ENCODE results near the gene HPS3.

Gene HPS3

DNA sequence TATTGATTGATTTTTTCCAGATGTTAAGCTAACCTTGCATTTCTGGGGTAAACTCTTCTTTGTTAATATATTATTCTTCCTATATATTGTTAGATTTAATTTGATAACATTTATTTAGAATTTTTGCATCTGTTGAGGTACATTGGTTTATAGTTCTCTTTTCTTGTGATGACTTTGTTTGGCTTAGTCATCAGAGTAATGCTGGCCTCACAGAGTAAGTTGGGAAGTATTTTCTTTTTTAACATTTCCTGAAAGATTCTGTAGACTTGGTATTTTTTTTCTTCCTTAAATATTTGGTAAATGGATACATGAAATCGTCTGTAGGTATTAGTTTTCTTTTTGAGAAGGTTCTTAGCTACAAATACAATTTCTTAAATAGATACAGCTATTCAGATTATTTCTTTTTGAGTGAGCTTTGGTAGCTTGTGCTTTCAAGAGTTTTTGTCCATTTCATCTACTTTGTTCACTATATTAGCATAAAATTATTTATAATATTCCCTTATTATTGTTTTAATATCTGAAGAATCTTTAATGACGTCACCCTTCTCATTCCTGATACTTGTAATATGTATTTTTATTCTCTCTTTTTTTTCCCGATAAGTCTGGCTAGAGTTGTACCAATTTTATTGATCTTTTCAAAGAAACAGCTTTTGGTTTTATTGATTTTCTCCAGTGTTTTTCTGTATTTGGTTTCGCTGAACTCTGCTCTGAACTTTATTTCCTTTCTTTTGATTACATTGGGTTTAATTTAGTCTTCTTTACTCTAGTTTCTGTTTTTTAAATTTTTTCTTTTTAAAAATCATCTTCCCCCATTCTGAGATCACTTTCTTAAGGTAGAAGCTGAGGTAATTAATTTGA is 6.5 kb upstream of the HPS3 start:
- DNase-seq (ENCODE audit: low read depth), result no peak

GRCh38 chr3:149128821-149129220 is 617 bp upstream of the HPS3 start:
- DNase-seq (ENCODE audit: low read depth), result no peak

DNA sequence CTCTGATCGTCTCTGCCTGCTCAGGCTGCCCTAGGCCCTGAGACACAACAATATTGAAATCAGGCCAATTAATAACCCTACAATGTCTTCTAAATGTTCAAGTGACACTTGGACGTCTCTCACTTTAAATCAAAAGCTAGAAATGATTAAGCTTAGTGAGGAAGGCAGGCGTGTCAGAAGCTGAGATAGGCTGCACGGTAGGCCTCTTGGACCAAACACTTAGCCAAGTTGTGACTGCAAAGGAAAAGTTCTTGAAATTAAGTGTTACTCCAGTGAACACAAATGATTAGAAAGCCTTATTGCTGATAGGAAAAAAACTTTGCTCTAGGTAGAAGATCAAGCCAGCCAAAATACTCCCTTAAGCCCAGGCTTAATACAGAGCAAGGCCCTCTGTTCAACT is 2.2 kb downstream of the HPS3 start:
- DNase-seq (ENCODE audit: low read depth), result no peak

DNA sequence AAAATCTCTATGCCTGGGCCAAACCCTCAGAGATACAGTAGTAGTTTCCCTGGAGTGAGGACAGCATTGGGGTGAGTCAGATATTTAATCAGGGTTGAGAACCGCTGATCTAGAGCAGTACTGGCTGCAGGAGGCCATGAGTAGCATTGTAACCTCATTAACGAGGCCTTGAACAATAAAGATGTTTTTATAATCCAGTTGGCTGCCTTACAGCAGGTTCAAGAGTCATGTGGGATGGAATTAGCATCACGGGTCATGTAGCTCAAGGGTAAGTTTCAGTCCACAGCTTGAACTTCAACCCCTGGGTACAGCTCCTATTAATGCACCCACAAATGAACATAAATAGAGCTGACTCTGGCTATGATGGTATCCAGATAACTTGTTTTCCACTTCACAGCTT is 5.1 kb downstream of the HPS3 start:
- no peak for DNase-seq (ENCODE audit: low read depth)

- DNase-seq (ENCODE audit: low read depth), result no peak
Observed at GRCh38 chr3:149142682-149143081, 13.2 kb downstream of the HPS3 start.

DNA sequence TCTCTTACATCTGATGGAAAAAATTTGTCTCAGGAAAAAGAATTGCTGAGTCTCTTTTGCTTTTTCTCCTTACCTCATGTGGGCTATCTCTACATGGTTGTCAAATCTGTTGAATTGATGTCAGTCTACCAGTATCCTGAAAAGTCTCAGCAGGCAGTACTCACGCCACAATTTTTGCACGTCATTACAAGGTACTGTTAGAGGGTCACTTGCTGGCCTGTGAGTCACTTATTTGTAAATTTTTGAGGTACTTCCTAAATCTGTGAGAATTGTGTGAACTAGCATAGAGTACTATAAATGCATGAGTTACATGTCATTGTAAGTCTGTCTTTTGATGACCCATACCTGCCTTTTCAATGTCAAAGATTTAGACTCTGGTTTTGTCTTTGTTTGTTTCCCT is 15.9 kb downstream of the HPS3 start:
- DNase-seq (ENCODE audit: low read depth), result no peak

DNA sequence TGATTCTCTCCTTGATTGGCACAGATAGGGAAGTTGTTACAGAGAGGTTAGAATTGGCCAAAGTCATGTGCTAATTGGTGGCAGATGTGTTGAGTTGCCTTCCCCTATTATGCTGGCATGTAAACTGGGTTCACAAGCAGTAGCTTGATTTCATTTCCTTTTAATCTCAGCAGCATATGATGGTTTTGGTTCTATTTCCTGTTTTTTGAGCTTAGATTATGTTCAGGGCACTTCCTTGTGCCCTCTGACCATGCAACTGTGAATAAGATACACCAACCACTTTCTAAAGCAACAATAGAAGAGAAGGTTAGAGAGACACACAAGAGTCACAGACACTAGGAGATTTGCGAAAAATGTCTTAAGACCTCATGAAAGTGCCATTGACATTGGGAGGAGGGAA is 16.5 kb downstream of the HPS3 start:
- no peak for DNase-seq (ENCODE audit: low read depth)

DNA sequence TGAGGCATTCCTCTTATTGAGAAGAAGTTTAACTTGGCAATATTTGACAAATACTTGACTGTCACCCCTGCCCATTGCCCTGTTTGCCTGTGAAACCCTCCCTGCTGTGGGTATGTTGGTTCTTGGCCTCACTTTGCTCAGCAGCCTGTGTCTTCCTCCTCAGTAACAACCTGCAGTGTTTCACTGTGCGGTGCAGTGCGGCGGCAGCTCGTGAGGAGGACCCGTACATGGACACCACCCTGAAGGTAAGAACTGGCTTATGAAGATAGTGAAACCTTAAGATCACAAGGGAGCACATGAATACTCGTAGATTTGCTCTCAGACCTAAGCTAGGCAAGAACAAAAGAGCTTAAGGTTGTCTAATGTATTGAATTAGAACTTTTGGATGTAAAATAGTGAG is 21.0 kb downstream of the HPS3 start:
- no peak for DNase-seq (ENCODE audit: low read depth)

GRCh38 chr3:149151843-149152242 is 22.4 kb downstream of the HPS3 start:
- no peak for DNase-seq (ENCODE audit: low read depth)

GRCh38 chr3:149152420-149152819 is 23.0 kb downstream of the HPS3 start:
- no peak for DNase-seq (ENCODE audit: low read depth)

DNA sequence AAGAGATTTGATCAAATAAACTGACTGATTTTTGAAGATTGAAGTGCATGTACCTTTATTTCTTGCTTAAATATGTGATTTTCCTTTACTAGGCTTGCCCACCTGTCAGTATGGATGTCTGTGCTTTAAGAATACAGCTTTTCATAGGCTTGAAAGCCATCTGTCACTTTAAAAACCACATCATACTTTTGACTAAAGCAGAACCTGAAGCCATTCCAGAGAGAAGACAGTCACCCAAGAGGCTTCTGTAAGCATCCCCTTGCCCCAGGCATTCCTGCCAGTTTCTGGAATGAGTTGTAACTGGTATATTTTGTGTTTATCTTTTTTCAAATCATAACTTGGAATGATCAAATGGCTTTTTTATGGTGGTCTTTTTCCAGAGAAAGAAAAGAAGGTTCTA is 24.0 kb downstream of the HPS3 start:
- no peak for DNase-seq (ENCODE audit: low read depth)

- no peak for DNase-seq (ENCODE audit: low read depth)
Observed at GRCh38 chr3:149160754-149161300, 31.4 kb downstream of the HPS3 start.

DNA sequence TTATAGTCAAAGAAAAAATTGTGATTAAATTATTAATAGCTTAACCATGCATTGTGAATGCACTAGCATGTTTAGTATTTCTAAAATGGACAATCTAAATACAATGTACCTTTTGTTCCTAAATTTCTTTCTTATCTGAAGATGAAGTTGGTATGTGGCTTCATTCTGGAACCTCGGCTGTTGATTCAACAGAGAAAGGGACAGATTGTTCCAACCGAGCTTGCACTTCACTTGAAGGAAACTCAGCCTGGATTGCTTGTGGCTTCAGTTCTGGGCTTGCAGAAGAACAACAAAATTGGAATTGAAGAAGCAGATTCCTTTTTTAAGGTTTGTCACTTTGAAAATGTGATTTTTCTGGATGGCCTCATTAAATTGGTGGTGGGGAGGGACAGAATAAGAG is 32.6 kb downstream of the HPS3 start:
- no peak for DNase-seq (ENCODE audit: low read depth)

DNA sequence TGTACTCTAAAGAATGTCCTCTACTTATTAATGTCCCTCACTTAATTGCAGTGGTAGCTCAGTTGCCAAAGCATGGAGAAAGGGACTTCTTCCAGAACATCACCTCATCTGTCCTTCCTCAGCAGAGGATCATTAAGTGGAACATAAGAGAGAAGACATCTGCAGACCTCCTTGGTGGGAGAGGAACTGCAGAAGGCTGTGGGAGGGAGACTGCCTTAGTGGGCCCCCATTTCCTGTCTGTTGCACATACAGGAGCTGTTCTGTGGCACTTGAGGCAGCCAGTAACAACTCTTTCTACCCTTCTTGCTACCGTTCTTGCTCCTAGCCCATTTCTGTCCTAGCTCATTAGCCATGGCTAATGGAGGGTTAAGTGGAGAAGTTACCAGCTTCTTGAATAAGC is 33.6 kb downstream of the HPS3 start:
- DNase-seq (ENCODE audit: low read depth), result no peak

DNA sequence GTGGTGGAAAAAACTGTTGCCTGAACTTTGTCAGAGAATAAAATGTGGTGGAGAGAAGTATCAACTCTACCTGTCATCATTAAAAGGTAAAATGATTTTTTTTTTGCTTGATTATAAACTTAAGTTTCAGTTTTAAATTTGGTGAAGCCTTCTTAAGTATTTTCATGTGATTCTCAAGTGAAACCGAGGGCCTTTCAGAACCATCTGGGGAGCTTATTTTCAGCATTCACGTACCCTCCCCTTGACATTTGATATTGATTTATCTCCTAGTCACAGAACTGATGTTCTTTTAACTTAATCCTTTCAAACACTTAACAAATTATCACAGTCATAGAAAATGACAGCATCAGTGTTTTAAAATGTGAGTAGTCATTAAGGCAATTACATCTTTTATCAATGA is 38.5 kb downstream of the HPS3 start:
- DNase-seq (ENCODE audit: low read depth), result no peak

DNA sequence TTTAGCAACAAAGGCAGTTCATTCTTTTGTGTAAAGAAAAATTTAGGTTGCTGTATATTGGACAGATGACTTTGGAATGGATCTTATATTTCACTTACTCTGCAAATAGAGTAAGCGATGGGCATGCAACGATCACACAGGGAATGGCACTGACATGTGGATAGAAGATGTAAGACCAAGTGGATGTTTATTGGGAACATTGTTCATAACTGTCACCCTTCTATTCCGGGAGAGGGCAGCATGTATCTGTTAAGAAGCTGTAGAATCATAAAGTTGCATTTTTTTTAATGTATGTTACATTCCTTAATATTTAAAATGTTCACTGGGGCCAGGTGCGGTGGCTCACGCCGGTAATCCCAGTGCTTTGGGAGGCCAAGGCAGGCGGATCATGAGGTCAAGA is 41.2 kb downstream of the HPS3 start:
- no peak for DNase-seq (ENCODE audit: low read depth)

DNA sequence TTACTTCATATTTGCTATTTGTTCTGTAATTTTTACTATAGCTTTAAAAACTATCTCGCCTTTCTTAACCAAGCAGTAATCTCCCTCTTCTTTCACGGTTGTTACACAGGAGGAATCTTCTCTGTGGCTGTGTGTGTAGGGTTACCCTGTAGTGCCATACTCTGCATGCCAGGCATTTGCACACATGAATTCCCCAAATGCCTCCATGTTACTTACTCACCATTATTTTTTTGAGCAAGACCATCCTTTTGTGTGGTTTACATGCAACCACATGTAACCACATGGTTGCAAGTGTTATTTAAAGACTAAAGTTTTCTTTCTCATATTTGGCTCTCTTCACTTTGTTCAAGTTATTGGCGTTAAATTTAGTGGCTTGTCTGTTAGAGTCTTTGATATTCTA is 45.5 kb downstream of the HPS3 start:
- no peak for DNase-seq (ENCODE audit: low read depth)

DNA sequence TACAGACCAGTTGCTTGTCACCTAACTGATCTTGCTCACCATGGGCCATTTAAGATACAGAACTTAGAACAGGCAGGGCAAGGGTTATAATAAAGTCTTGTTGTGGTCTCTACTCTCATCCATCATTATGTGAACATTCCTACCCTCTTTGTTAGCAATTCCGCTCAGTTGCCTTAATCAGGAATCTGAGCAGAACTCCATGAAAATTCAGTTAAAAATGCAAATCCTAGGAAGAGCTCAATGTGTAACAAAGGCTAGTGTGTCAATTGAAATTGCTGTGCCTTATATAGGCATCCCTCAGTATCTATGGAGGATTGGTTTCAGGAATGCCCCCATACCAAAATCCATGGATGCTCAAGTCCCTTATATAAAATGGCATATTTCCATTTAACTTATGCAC is 47.7 kb downstream of the HPS3 start:
- no peak for DNase-seq (ENCODE audit: low read depth)

DNA sequence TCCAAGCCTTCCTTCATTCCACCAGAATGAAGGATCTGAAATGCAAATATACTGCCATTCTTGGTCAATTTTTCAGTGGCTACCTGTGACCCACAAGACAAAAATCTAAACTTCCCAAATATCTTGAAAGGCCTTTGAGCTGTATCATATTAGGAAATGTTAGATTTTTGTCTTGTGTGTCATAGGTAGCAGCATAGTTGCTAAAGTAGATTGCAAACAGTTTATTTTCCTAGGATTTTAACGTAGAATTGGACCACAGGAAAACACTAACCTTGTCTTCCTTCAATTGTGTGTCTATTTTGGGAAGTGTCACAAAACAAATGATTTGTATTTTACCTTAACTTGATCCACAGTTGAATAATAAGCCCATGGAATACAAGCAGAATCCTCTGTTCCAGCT is 49.8 kb downstream of the HPS3 start:
- DNase-seq (ENCODE audit: low read depth), result no peak

DNA sequence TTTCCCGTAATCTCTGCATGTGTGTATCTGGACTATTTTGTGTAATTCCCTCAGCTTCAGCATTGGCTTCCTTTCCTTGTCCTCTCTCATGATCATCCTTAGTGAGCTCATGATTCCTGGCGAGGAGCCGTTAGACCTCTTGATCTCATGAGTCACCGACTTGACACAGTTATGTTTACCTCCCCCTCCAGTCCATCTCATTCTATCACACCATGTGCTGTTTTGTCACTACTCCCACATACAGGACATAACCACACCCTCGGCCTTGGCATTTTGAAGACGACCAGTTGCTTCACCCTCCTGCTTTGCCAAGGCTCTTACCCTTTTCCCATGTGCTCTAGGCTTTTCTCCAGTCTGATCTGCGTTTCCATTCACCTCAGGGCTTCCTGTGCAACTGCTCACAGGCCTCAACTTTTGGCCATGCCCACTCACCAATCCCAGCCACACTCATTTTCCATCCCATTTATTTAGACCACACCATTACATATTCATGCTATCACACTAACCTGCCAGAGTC is 50.7 kb downstream of the HPS3 start:
- no peak for DNase-seq (ENCODE audit: low read depth)

GRCh38 chr3:149181182-149181581 is 51.7 kb downstream of the HPS3 start:
- DNase-seq (ENCODE audit: low read depth), result no peak

- no peak for DNase-seq (ENCODE audit: low read depth)
Observed at GRCh38 chr3:149186219-149186618, 56.8 kb downstream of the HPS3 start.

DNA sequence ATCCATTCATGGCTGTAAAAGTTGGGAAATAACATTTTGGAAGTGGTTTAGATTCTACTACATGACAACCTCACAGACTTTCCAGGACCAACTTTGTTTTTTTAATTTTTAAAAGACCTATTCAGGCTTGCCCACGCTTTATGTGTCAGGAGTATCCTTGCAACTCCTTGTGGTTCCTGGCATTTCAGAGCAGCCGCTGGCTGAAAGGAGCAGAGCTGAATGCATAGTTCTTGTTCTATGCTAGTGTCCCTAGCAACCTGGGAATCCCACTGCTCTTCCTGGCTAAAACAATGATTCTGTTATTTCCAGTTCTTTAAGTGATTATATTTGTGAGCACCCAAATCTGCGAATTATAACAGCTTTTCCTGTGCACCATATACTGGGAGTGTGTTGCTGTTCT is 57.3 kb downstream of the HPS3 start:
- no peak for DNase-seq (ENCODE audit: low read depth)

- no peak for DNase-seq (ENCODE audit: low read depth)
Observed at GRCh38 chr3:149188494-149188893, 59.1 kb downstream of the HPS3 start.

Measured in stimulated activated CD8-positive, alpha-beta memory T cell treated with anti-CD3 and anti-CD28 coated beads, Interleukin-15, amount 100 ng/mL, for 24 hours (primary cell).